K562 (cell line): ENCODE results near the gene ZCCHC14. TPM values are rescaled to one million over a fixed set of nuclear protein-coding genes. Genes with fewer than 3 reads are reported as not detected.

Experiments used
- ATAC-seq: fragments of 200-7000 bp; cut with Tn5 transposase; 3 replicates; pipeline ENCODE4 v1.9.1; 2020; ENCODE audit warnings: moderate library complexity
- BruUV-seq: library from RNA; stranded (reverse); fragments of 400-500 nt; replicated peaks from 2 replicates; lab custom pipeline; 2021; lab: Mats Ljungman, UMichigan
- CTCF ChIA-PET: fragments of 300-600 bp; formaldehyde crosslinking; extraction: SDS; loops from one replicate; lab custom pipeline; 2021; ENCODE audit warnings: low intra/inter-chr PET ratio; lab: Yijun Ruan, JAX
- POLR2A ChIA-PET: fragments of 300-600, 350-650 bp; sonication (Branson Sonifier 250); formaldehyde crosslinking; extraction: SDS; loops from one replicate; lab custom pipeline; 2021; ENCODE audit warnings: antibody characterized with exemption, inconsistent platforms; lab: Yijun Ruan, JAX
- DNase-seq, 4 experiments: peaks; one replicate each; pipeline versions ENCODE4 v3.0.0 to v3.0.0-alpha.2; 2011 to 2018; ENCODE audit warnings: low spot score in 3 of 4, mixed read lengths in 3 of 4; ENCODE audit errors: extremely low read depth in 1 of 4
- FAIRE-seq: peaks from 2 replicates; lab custom pipeline; 2011; peaks lifted over from hg19 to GRCh38; lab: Jason Lieb, UNC
- H2AFZ ChIP-seq: 2 replicates; pipeline ENCODE4 v1.6.0; 2011; ENCODE audit warnings: low read depth, low read length, control low read depth, inconsistent platforms
- H3K27ac ChIP-seq: fragments of 200-600 bp; 3 replicates; pipeline ENCODE4 v1.8.0; 2011; ENCODE audit warnings: low read depth, mild to moderate bottlenecking, control low read depth, inconsistent platforms, low read length, moderate library complexity, mixed read lengths; ENCODE audit errors: extremely low read depth
- H3K27me3 ChIP-seq, 2 experiments: fragments of 300-600 bp in 1 of 2; 2 replicates in 1 of 2; 3 replicates in 1 of 2; pipeline versions ENCODE4 v1.6.0 to v1.8.0; 2011; ENCODE audit warnings: inconsistent platforms in 2 of 2, low read length in 2 of 2, mild to moderate bottlenecking in 1 of 2, mixed read lengths in 1 of 2, moderate library complexity in 1 of 2; ENCODE audit not compliant: control insufficient read depth in 2 of 2, insufficient read depth in 2 of 2
- H3K36me3 ChIP-seq: fragments of 300-600 bp; 3 replicates; pipeline ENCODE4 v1.8.0; 2011; ENCODE audit warnings: mild to moderate bottlenecking, low read length, inconsistent platforms; ENCODE audit not compliant: control insufficient read depth, insufficient read depth
- H3K4me1 ChIP-seq, 2 experiments: fragments of 200-600 bp in 1 of 2; replicated peaks in 1 of 2; 2 replicates in 1 of 2; 3 replicates in 1 of 2; pipeline versions ENCODE4 v1.5.1 to v1.8.0; 2011; ENCODE audit warnings: inconsistent platforms in 2 of 2, low read length in 2 of 2, mild to moderate bottlenecking in 1 of 2, mixed read lengths in 1 of 2, moderate library complexity in 1 of 2; ENCODE audit not compliant: control insufficient read depth in 2 of 2, insufficient read depth in 2 of 2
- H3K4me2 ChIP-seq: 2 replicates; pipeline ENCODE4 v1.6.1; 2011; ENCODE audit warnings: low read length, control low read depth, inconsistent platforms, mixed read lengths; ENCODE audit not compliant: insufficient read depth
- H3K4me3 ChIP-seq: fragments of 200-600 bp; sonication (generic), shearing (Covaris generic); 2 replicates; pipeline ENCODE4 v1.5.1; 2016; ENCODE audit warnings: control low read depth, inconsistent platforms
- H3K79me2 ChIP-seq: fragments of 200-600 bp; 3 replicates; pipeline ENCODE4 v1.8.0; 2011; ENCODE audit warnings: low read length, inconsistent platforms; ENCODE audit not compliant: control insufficient read depth, insufficient read depth
- H3K9ac ChIP-seq, 2 experiments: 2 replicates each; pipeline versions ENCODE4 v1.6.0 to v1.6.1; 2011; ENCODE audit warnings: low read depth in 2 of 2, low read length in 2 of 2, control low read depth in 1 of 2, inconsistent platforms in 1 of 2, mild to moderate bottlenecking in 1 of 2, mixed read lengths in 1 of 2; ENCODE audit not compliant: insufficient read depth in 1 of 2
- H3K9me1 ChIP-seq: one replicate; pipeline ENCODE4 v1.6.0; 2011; ENCODE audit warnings: inconsistent platforms, mild to moderate bottlenecking, low read length, moderate library complexity; ENCODE audit not compliant: control insufficient read depth, insufficient read depth
- H3K9me3 ChIP-seq: replicated peaks from 2 replicates; pipeline ENCODE4 v1.5.1; 2011; ENCODE audit warnings: low read depth, low read length, inconsistent platforms; ENCODE audit not compliant: control insufficient read depth, insufficient read depth
- H4K20me1 ChIP-seq: replicated peaks from 2 replicates; pipeline ENCODE4 v1.6.1; 2011; ENCODE audit warnings: low read length, inconsistent platforms, mixed read lengths; ENCODE audit not compliant: control insufficient read depth, insufficient read depth
- ASH1L ChIP-seq: fragments of 450-650 bp; IDR thresholded peaks from 2 replicates; pipeline ENCODE4 v1.6.1; 2018; ENCODE audit warnings: borderline replicate concordance, mild to moderate bottlenecking, low read depth; ENCODE audit not compliant: partially characterized antibody
- CBFB ChIP-seq: sonication (generic); formaldehyde crosslinking; IDR thresholded peaks from 2 replicates; pipeline ENCODE4 v1.4.0; 2020; ENCODE audit warnings: mild to moderate bottlenecking, missing genetic modification reagents
- CEBPZ ChIP-seq: fragments of 150-350 bp; IDR thresholded peaks from 2 replicates; pipeline ENCODE4 v1.6.1; 2014; ENCODE audit warnings: low read depth, mild to moderate bottlenecking, low read length, borderline replicate concordance
- COPS2 ChIP-seq: fragments of 450-650 bp; conservative IDR thresholded peaks from 2 replicates; pipeline ENCODE4 v1.6.1; 2016; ENCODE audit warnings: mild to moderate bottlenecking, moderate library complexity
- E2F5 ChIP-seq: sonication (generic); formaldehyde crosslinking; IDR thresholded peaks from 2 replicates; pipeline ENCODE4 v1.8.0; 2022; ENCODE audit warnings: mild to moderate bottlenecking, missing genetic modification reagents
- HMGN3 ChIP-seq: IDR thresholded peaks from 2 replicates; pipeline ENCODE4 v1.6.1; 2011; ENCODE audit warnings: borderline replicate concordance, low read depth, mild to moderate bottlenecking, mixed read lengths, low read length; ENCODE audit not compliant: insufficient read length; ENCODE audit errors: extremely low read depth
- MCM7 ChIP-seq, 2 experiments: fragments of 450-650 bp; IDR thresholded peaks; 2 replicates each; pipeline ENCODE4 v1.6.1; 2016 to 2018
- POU5F1 ChIP-seq: fragments of 150-350 bp; IDR thresholded peaks from 2 replicates; pipeline ENCODE4 v1.6.1; 2014; ENCODE audit warnings: borderline replicate concordance, low read length, low read depth, mild to moderate bottlenecking; ENCODE audit not compliant: partially characterized antibody
- PPARD ChIP-seq: fragments of 250-450 bp; sonication (Bioruptor Pico); IDR thresholded peaks from 2 replicates; pipeline ENCODE4 v1.8.0; 2022; ENCODE audit warnings: inconsistent platforms, mild to moderate bottlenecking, moderate library complexity
- RAD51 ChIP-seq: fragments of 450-650 bp; IDR thresholded peaks from 2 replicates; pipeline ENCODE4 v1.7.1; 2016; ENCODE audit warnings: low read depth, mild to moderate bottlenecking, borderline replicate concordance
- TGIF2 ChIP-seq: sonication (generic); formaldehyde crosslinking; IDR thresholded peaks from 2 replicates; pipeline ENCODE4 v1.8.1; 2022; ENCODE audit warnings: mild to moderate bottlenecking, missing genetic modification reagents, moderate library complexity
- ZNF324 ChIP-seq: fragments of 250-450 bp; sonication (Bioruptor Pico); IDR thresholded peaks from 2 replicates; pipeline ENCODE4 v1.4.0; 2020; ENCODE audit warnings: mild to moderate bottlenecking
- ZNF766 ChIP-seq: fragments of 200-800 bp; sonication (Bioruptor generic); conservative IDR thresholded peaks from 2 replicates; pipeline ENCODE4 v1.6.1; 2016; ENCODE audit warnings: missing genetic modification characterization, missing compliant biosample characterization
- WGBS: fragments of 100-300 bp; shearing (Covaris generic); methylation state at CpG from one replicate; pipeline ENCODE4 v1.1.6; 2016; ENCODE audit warnings: low coverage, mixed read lengths; ENCODE audit not compliant: insufficient coverage; ENCODE audit errors: missing lambda C conversion rate; 5-methylcytosine and 5-hydroxymethylcytosine counted together
- in situ Hi-C: fragments of 300-500 bp; cut with MboI; formaldehyde crosslinking; loops from 4 replicates; pipeline ENCODE4 v1.15.0; 2018; ENCODE audit warnings: inconsistent platforms, mixed read lengths
- intact Hi-C: fragments of 100-400 bp; cut with micrococcal nuclease; formaldehyde crosslinking; loops from 2 replicates; pipeline ENCODE4 v1.14.2; 2022
- polyA plus RNA-seq, 8 experiments: library from polyadenylated mRNA; depleted of rRNA in 4 of 8; stranded (reverse) in 5 of 8; unstranded in 3 of 8; fragments of >200 nt; fragmentation: Nextera tagmentation in 2 of 8; fragmentation: Illumina TruSeq in 1 of 8; extraction: Ambion mirVana in 2 of 8; extraction: Trizol in 1 of 8; gene quantifications; 2 replicates each; pipeline versions ENCODE4 v1.2.1 to v1.2.3, GENCODE V29; 2011 to 2014; ENCODE audit warnings: inconsistent platforms in 1 of 8, missing spikeins in 1 of 8
- total RNA-seq, 7 experiments: library from RNA; depleted of rRNA in 6 of 7; stranded (reverse); fragments of >200 nt in 6 of 7; fragmentation: Illumina TruSeq in 2 of 7; extraction: Trizol in 2 of 7; gene quantifications; 2 replicates each; pipeline versions ENCODE4 v1.2.1 to v1.2.3, GENCODE V29; 2011 to 2021; ENCODE audit warnings: low replicate concordance in 1 of 7
- TF ChIP-seq, protein P1 (sequence below): fragments of 250-450 bp; sonication (Bioruptor Pico); IDR thresholded peaks from 2 replicates; pipeline ENCODE4 v1.5.0; 2020; ENCODE audit warnings: mild to moderate bottlenecking, borderline replicate concordance

Gene ZCCHC14
- total and polyA plus RNA-seq, 9 of the 15 experiments (the other 6 are each of a cell fraction or from before 2014, with no cell fraction given) = 1.5 to 12.4 (median 2.9) TPM

DNA sequence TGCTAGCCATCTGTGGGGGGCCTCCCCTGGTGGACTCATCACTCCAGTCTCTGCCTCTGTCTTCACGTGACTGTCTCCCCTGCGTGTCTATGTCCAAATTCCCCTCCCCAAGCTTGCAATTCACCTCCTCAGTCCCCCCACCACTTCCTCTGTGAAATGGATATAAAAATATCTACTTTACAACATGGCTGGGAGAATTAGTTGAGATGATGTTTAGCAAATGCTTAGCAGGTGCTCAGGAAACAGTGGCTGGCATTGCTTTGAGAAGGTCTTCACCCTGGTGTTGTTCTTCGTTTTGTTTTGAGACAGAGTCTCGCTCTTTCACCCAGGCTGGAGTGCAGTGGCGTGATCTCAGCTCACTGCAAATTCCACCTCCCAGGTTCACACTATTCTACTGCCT, 8.3 kb upstream of the ZCCHC14 start (continued):
- TF ChIP-seq CEBPZ (no peak), COPS2 (no peak), CBFB (CRISPR knock-in tag) (no peak), ZNF324 (CRISPR knock-in tag) (no peak), HMGN3 (no peak), TGIF2 (CRISPR knock-in tag) (no peak), ZNF766 (CRISPR knock-in tag) (no peak)
- TF ChIP-seq, all 486 proteins: peak for 0

DNA sequence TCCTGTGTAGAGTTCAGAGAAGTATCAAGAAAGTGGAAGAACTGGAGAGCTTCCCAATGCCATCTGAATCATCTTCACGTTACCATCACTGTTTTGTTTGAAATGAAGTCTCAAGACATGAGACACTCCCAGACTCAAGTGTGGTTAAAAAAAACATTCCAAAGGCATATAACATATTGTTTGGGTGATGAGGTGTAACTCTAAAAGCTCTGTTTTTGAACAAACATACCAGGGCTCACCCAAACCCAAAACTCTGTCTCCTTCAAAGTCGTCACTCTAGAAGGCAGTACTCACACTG, 6.3 kb upstream of the ZCCHC14 start:
- WGBS = 5% methylated on average over 2 of the region's 2 CpGs
- POLR2A ChIA-PET = no interaction called here

More for the DNA sequence above, 6.3 kb upstream of the ZCCHC14 start:
- Histone ChIP-seq H3K4me1 (peaks cover 0 to 4% of the 10 kb centered on the region in 2 experiments; a peak in 2 of 5 replicates), H4K20me1 (no peaks in the 10 kb centered on the region), H2AFZ (no peak overlapping the region), H3K27me3 (peaks cover 6 to 19% of the 10 kb centered on the region in 2 experiments), H3K4me2 (no peak overlapping the region), H3K9me3 (peaks cover 6% of the 10 kb centered on the region; the same call in 1 of the 2 replicates), H3K36me3 (no peaks in the 10 kb centered on the region; the same call in 2 of the 3 replicates), H3K9me1 (no peaks in the 10 kb centered on the region), H3K4me3 (no peak overlapping the region), H3K79me2 (no peaks in the 10 kb centered on the region)
- in situ Hi-C loops = no loop called here
- DNase-seq (no peak), FAIRE-seq (no peak), ATAC-seq (no peak)
- intact Hi-C loops = no loop called here
- BruUV-seq = no TSS peak
- CTCF ChIA-PET = no interaction called here
- TF ChIP-seq POU5F1 = no peak
- TF ChIP-seq E2F5 (CRISPR knock-in tag) = no peak
- no peak for TF ChIP-seq RAD51
- no peak for TF ChIP-seq PPARD
- no peak for TF ChIP-seq MCM7 (IDR thresholded peaks at IDR 0.05)
- TF ChIP-seq, protein P1, sequence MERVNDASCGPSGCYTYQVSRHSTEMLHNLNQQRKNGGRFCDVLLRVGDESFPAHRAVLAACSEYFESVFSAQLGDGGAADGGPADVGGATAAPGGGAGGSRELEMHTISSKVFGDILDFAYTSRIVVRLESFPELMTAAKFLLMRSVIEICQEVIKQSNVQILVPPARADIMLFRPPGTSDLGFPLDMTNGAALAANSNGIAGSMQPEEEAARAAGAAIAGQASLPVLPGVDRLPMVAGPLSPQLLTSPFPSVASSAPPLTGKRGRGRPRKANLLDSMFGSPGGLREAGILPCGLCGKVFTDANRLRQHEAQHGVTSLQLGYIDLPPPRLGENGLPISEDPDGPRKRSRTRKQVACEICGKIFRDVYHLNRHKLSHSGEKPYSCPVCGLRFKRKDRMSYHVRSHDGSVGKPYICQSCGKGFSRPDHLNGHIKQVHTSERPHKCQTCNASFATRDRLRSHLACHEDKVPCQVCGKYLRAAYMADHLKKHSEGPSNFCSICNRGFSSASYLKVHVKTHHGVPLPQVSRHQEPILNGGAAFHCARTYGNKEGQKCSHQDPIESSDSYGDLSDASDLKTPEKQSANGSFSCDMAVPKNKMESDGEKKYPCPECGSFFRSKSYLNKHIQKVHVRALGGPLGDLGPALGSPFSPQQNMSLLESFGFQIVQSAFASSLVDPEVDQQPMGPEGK (CRISPR knock-in tag) = no peak
- TF ChIP-seq ASH1L = no peak
- TF ChIP-seq, all 486 proteins: peak for 0
- H3K27ac ChIP-seq = no peak overlapping the region
- H3K9ac ChIP-seq = no peak overlapping the region
